OCI-LY1 (cell line): ENCODE data around the gene SHANK3.

ENCODE experiments used
- CTCF ChIP-seq: fragments of 200-600 bp; sonication (generic), shearing (Covaris generic); IDR thresholded peaks from 2 replicates; pipeline ENCODE4 v1.5.1; 2017; ENCODE audit warnings: mild to moderate bottlenecking, antibody characterized with exemption, low read length, moderate library complexity, mixed read lengths
- EZH2 ChIP-seq: fragments of 200-600 bp; sonication (generic), shearing (Covaris generic); IDR thresholded peaks from 2 replicates; pipeline ENCODE4 v1.8.0; 2017; ENCODE audit warnings: borderline replicate concordance, mixed run types, mild to moderate bottlenecking, antibody characterized with exemption, low read length, moderate library complexity, mixed read lengths

- TF ChIP-seq CTCF = no peak
- no peak for TF ChIP-seq EZH2
Measured at GRCh38 chr22:50672041-50672440, 582 bp upstream of the SHANK3 start.
